HG03460 (cell line): ENCODE data around the gene MRPL9.

Source experiments
- ATAC-seq: cut with Tn5 transposase; IDR thresholded peaks from one replicate; pipeline ENCODE4 v1.9.1; 2021; ENCODE audit not compliant: unreplicated experiment

MRPL9 gene

DNA sequence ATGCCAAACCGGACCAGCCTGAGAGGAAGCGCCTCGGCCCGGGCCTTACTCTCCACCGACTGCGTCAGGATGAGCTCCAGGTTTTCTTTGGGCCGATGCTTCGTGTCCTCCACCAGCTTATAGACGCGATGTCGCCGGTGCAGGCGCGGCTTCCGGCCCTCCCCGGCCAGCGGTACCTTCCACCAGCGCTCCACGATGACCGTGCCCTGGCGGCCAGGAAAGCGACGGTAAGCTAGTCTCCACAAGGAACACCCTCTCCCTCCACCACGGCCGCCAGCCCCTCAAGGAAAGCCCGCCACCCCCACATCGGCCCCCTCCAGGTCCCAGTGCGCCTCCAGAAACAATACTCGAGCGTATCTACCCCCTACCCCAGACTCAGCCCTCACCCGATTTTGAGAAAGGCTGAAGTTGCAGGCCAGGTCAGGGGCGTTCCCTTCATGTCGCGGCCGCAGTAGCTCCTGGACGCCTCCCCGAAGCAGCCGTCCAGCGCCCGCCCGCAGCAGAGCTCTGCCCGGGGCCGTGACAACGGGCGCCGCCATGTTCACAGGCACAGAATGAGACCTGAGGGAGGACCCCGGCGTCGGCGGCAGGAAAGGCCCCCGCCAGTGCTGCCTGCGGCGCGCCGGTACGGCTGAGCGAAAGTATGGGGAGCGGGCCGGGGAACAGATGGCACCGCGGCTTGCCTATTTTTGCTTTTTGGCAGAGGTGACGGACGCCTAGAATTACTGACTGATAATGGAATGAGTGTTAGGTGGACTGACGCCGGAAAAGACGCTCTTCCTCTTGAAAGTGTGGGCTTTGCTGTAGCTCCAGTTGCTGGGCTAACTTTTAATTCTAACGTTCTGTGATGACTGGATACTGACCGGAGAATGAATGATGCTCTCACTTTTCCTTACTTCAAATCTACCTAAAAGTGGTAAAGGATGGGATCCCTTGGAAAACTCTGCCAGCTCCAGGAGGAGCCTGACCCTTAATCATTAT, at the start of gene MRPL9:
Gene MRPL9 (minus strand): TSS at position 556 of the 981 bp plus-strand sequence. CDS start 17 bp downstream, at position 539.
- peak; percentile 99 for ATAC-seq

DNA sequence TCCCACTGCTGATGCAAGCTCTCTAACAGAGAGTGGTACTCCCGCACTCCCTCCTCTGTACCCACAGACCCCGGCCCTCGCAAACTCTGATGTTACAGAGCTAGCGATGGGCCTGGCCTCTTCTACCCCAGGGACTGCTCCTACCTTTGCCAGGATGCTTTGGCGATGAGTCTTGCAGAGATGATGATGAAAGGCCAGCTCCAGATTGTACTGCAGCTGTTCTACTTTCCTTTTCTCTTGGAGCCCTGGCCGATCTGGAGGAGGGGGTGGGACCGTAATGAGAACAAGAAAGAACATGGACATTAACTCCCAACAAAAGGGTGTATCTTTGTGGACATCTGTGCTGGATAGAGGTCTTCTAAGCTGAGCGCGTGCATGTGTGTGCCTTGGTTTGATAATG, 47.9 kb upstream of the MRPL9 start:
- no peak for ATAC-seq

DNA sequence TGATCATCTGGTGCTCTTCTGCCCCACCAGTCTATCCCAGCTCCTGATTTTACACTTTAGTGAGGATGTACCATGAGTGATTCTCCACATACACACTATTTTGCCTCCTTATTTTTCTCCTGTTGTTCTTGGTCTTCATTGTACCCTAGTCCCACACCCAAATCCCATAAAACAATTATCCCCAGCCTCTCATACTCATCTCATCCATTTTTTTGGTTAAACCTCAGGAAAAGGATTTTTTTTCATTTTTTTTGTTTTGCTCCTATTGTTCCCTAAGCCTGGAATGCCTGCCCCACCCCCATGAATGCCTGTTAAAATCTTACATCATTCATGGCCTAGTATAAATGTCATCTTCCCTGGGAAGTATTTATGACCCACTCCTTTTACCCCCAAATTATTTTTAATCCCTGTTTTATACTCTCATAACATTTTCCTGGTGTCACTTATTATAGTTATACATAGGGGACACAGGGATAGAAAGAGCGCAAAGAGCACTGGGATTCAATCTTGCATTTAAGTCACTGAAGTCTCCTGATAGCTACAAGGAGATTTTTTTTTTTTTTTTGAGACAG, 46.8 kb upstream of the MRPL9 start:
- ATAC-seq = no peak

DNA sequence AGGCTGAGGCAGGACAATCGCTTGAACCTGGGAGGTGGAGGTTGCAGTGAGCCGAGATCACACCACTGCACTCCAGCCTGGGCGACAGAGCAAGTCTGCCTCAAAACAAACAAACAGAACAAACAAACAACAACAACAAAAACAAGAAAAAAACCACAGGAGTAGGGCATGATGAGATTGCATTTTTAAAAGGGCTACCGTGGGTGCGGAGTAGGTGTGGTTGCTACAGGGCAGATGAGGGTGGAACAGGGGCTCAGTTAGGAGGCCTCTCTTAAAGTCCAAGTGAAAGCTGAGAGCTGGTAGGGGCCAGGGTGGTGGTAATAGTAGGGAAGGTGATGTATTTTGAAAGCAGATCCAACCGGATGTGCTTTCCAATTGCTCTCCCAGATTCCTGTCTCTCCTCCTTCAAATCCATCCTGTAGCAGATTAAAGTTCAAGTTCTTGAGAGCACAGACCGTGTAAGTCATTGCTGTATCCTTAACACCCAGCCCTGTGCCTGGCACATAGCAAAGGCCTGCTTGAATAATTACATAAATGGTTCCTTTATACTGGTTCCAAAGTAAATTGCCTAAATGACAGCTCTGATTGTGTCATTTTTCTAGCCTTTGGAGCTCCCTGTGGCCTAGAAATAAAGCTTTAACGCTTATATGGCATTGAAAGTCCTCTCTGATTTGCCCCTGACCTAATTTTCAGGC, 46.1 kb upstream of the MRPL9 start:
- no peak for ATAC-seq

DNA sequence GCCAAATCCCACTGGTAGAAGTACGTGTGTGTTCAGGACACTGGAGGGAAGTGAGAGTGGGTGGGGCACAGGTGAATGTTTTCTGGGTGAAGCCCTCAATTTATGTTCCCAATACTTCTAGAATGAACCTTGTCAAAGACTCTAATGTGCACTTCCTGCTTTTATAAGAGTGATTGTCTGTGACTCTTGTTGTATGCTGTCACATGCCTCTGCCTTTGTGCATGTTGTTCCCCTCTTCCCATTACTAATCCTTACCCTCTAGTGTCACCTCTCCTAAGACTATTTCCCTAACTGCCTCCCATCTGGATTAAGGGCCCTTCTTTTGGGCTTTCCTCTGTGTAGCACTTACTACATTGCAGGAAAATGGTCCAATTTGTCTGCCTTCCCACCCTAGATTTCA, 44.5 kb upstream of the MRPL9 start:
- no peak for ATAC-seq

DNA sequence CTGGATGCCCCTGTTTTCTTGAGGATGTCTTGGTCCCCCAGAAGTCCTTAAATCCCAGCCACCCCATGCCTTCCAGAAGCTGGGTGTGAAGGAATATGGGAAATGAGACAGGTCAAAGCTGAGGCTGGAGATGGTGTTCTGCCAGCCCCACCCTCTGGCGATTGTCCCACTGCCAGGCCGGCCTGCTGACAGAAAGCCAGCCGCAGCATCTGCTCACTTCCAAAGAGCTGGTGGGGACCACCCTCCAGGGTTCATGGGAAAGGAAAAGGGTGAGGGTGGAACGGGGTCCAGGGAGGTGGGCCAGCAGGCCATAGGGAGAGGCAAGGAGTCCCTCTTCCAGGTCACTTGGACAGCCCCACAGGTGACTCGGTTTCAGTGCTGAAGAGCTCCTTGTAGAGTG, 43.8 kb upstream of the MRPL9 start:
- no peak for ATAC-seq

DNA sequence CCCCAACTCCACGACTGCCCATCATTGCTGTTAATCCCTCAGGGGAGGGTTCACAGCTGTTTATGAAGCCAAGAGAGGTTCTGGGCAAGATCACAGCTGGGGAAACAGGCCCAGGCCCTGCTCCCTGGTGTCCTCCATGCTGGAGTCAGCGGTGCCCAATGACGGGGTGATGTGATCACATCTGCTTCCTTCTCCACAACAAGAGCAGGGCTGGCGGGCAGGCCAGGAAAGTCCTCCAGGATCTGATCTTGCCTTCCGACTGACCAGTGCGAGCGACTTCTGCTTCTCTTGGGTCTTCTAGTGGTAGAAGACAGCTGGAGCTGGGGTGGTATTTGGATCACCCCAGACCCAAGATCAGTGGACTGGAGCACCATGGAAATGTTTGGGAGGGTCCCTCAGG, 42.9 kb upstream of the MRPL9 start:
- ATAC-seq = no peak

DNA sequence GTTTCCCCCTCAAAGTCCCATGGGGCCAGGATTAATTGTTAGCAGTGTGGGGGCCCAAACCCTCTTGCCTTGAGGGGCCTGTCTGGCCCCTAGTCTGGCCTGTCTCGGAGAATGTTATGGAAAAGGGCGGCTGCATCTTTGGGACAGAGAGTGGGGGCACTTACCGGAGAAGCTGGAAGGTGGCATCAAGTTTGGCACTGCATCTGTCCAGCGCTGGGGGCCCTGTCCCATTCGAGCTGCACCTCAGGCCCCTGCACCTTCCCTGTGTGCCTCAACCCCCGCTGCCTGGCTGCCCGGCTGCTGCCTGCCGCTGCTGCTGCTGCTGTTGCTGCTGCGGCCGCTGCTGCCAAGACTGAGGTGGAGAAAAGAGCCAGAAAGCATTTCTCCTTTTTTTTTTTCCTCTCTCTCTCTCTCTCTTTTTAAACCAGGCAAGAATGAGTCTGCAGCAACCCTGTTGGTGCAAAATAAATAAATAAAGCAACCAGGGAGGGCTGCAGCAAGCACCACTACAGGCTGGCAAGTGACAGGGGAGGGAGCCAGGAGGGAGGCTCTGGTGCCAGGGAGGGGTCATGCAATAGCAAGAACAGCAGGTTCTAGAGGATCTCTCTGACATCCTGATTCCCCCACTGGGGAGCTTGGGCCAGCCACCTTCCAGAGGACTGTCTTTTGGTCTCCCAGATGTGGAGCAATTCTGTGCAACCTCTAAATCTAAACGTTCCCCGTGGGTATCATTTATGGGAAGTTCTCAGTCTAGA, 41.9 kb upstream of the MRPL9 start, which contains the start of gene LINGO4:
Gene LINGO4 (minus strand): TSS at position 354 of the 755 bp plus-strand sequence. CDS start 2,715 bp downstream, outside the sequence.
- ATAC-seq = no peak

DNA sequence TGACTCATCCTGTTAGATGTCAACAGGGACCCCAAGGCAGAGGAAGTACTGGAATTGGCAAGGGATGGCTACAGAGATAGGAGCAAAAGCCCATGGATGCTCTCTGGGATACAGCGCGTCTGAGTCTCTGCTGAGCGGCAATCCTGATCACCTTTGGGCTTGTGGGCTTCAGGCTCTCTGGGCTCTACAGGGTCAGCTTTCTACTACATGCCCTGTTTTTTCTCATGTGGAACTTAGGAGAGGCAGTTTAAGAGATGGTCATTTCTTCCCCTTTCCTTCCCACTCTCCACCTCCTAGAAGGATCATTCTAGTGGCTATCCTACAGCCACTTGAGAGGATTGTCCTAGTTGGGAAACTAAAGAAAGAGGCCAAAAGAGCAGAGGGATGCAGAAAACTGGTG, 40.6 kb upstream of the MRPL9 start:
- ATAC-seq = no peak

DNA sequence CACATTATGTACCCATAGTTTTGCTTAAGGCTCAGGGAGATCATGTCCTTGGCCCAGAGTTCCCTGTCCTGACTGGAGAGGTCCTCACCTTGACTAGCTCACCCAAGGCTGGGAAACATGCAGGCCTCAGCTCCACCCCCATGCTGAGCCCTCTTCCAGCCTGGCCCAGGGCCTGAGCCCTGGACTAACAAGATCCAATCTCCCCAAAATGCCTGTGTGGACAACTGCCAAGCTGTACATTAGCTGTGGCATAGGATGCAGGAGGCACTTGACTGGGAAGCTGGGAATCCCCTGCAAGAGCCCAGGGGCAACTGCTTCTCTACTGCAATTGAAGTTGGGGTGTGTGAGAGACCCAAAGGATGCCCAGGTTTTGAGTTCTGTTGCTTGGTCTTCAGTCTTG, 39.9 kb upstream of the MRPL9 start:
- ATAC-seq = no peak

DNA sequence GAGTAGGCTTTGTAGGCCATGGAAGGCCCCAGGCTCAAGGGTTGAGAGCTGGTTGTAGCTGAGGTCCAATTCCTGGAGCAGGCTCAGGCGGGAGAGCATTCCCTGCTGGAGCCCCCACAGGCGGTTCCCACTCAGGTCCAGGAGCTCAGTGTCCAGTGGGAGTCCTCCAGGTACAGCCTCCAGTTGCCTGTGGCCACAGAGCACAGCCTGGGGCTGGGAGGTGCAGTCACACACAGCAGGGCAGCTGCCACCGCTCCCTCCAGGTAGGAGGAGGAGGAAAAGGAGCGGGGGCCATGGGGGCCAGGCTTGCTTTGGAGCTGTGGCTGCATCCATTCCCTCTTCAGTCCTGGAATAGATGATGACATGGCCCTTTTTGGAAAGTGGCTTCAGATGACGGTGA, 39.1 kb upstream of the MRPL9 start:
- no peak for ATAC-seq

DNA sequence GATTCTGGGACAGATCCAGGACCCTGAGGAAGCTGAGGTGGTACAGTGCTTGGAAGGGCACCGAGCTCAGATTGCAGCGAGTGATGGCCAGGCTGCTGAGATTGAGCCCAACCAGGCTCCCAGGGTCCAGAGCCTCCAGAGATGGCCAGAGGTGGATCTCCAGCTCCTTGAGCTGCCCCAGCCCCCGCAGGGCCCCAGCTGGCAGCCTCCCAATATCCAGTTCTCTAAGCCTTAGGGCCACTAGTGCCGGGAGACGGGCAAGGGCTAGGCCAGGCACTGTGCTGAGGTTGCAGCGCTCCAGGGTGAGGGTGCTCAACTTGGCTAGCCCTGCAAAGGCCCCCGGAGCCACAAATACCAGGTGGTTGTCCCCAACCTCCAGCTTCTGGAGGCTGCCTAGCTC, 38.5 kb upstream of the MRPL9 start:
- ATAC-seq = no peak

DNA sequence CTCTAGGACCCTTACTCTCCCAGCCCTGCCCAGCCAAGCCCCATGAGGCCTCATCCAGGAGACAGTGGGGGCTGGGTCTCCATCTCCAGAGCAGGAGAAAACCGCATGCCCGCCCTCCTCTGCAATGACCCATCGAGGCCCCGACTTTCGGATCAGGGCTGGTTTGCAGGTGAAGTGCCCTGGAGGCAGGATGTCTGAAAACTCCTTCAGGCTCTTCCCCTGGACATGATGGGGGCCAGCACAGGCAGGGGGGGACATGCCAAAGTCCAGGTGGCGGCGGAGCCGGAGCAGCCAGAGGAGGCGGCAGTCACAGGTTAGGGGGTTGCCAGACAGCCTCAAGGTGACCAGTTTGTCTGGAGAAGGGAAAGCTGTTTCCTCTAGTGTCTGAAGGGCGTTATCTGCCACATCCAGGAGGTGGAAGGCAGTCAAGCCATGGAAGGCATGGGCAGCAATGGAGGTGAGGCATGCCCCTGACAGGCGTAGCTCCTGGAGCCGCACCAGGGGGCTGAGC, 38.1 kb upstream of the MRPL9 start:
- ATAC-seq = no peak

DNA sequence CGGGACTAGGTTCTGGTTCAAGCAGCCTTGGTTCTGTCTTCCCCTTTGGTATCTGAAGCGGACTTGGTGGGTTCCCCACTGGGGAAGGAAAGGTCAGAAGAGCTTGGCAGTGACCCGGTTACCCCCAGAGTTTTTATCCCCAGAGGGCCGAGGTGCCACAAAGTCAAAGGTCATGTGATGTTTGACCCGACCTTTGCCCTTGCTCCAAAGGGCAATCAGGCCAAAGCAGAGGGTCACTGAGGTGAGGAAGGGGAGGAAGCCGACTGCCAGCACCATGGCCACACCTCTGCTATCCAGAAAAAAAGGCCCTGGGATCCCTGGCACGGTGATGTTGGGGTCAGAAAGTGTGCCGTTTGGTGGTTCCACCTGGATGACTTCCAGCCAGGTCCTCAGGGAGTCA, 37.5 kb upstream of the MRPL9 start:
- ATAC-seq = no peak

DNA sequence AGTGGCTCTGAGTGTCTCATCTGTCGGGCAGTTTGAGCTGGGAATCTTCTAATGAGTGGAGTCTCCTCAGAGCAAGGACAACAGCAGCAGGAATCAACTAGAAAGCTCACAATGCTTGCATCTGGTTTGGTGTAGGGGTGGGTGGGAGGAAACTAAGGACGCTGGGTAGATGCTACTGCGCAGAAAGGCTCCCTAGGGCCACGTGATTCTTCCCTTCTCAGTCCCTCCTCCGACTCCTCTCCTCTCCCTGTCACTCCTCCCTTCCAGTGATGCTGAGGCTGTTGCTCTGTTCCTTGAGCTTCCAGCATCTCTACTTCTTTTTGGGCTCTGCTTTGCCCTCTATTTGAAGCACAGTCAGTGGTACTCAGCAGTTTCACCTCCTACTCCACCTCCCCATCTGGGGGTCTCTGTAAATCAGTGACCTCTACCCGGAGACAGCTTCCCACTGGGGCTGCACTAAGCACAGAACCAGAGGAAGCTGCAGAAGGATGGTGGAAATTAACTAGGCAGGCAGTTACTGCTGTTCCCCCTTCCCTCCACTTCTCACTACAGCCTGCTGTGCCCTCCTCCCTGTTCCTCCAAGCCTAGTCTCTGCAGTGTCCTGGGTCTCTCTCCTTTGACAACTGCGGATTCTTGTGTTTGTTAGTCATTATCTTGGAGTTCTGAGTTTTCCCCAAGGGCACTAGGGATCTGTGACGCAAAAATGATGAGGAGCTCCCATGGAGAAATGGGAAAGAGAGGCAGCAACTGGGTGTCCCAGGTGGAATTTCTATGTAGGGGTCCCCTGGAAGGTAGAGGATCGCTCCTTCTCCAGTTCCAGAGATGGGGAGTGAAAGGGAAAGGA, 36.1 kb upstream of the MRPL9 start:
- no peak for ATAC-seq

DNA sequence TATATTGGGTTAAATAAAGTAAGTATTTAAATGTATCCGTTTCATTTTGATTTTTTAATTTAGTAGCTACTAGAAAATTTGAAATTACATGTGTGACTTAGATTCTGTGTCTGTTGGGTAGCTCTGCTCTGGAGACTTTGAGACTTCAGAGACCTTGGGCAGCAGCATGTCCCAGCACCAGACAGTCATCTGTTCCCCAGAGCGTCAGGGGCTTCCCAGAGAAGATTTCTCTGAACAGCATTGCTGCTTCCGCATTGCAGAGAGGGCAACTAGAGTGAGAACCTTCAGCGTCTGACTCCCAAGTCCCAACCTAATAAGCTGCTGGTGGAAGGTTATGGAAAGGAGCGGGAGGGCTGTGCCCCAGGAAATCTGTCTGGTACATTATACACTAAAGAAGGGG, 35.3 kb upstream of the MRPL9 start:
- ATAC-seq = no peak

DNA sequence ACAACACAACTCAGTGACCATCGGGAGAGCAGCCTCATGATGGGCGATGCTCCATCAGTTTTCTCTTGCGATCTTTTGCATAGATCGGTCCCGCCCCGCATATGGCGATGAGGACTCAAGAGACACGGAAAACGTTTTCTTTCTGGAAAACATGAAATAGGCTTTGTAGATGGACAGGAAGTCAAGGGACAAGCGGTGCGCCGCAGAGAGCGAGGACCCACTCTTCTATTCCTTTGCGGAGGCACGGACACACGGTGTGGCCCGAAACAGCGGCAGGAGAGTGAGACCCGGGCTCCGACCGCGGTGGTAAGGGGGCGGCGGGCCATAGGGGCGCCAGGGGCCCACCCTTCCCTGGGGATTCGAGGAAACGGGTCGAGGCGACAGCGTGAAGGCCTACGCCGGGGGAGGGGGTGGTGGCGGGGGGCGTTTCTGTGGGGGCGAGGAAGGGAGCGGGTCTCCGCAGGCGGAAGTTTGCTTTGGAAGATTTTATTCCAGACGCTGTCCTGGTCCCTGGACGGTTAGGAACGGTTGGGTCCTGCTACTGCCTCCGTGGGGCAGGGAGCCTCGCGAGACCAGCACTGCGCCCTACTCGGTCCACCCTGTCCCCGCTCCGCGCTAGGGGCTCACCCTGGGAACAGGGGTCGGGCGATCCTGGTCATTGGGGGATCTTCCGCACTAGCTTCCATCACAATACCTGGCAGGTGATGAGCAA, 27.8 kb upstream of the MRPL9 start:
- ATAC-seq = no peak

DNA sequence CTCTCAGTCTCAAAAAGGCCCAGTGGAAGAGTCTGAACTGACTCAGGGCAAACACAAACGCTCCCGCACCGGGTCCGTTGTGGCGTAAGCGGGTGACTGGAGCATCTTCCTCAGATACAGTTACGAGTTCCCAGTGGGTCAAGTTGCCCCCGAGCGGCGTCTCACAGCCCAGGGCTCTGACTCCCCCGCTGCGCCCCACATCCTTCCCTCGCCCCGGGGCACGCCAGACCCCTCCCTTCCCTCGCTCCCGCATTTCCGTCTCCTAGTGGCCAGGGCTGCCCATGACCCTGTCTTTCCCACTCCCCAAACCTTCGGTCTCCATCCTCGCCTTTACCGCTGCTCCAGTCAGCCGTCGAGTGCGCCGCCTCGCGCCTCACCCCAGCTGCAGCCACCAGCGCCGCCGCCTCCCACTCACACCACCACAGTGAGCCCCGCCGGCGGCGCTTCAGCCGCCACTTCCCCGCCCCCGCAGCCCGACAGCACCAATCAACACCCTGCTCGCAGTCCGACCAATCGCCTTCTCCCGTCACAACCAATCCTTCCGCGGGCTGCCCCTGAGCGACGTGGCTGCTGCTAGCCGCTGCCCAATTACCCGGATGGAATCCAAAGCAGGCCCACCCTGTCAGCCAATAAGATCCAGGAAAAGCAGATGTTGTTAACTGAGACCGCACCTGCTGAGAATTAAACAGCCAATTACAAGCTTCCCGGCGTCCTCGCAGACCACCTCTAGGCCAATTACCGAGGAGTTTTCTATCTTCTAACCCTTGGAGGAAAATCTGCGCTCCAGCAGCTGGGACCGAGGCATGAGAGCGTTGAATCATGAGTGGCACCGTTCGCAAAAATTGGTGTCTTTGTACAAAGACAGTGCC, 27.0 kb upstream of the MRPL9 start, which contains the start of gene TDRKH:
Gene TDRKH (minus strand): TSS at position 430 of the 869 bp plus-strand sequence. CDS start 7,478 bp downstream, outside the sequence.
- ATAC-seq = peak; percentile 95
